Upper lobe of left lung (tissue), 4 donors: ENCODE results near the gene ABCB6.

Experiments used
- POLR2AphosphoS5 ChIP-seq, 2 donors: sonication (generic); formaldehyde crosslinking; IDR thresholded peaks; one replicate each; pipeline ENCODE4 v1.5.1; 2017; ENCODE audit warnings: antibody characterized with exemption in 2 of 2
- TF ChIP-seq, protein P1 (sequence below), 6 experiments: fragments of 450-650 bp in 4 of 6; fragments of 200-600 bp in 2 of 6; sonication (generic) in 2 of 6; IDR thresholded peaks; one replicate each; pipeline ENCODE4 v1.5.1; 2016 to 2019; ENCODE audit warnings: antibody characterized with exemption in 6 of 6

DNA sequence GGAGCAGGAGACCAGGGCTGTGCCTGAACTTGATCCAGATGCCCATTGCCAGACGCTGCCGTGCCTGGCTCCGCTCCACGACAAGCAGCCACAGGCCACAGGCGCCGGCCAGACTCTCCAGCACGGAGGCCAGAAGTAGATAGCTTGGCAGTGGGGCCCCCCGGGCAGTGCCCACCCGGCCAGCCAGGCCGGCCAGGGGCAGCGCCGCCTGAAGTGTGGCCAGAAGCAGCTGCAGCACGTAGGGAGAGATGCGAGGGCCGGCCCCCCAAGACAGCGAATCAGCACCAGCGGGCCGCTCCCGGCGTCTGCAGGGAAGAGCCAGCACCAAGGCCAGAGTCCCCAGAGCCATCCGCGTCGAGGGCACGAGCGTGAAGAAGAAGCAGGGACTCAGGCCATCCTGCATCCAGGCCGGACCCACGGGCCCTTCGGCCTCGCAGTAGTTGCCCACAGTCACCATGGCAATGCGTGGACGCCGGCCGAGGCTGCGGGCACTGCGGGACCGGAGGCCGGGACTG lies 484 bp downstream of the ABCB6 start:
- TF ChIP-seq, protein P1, sequence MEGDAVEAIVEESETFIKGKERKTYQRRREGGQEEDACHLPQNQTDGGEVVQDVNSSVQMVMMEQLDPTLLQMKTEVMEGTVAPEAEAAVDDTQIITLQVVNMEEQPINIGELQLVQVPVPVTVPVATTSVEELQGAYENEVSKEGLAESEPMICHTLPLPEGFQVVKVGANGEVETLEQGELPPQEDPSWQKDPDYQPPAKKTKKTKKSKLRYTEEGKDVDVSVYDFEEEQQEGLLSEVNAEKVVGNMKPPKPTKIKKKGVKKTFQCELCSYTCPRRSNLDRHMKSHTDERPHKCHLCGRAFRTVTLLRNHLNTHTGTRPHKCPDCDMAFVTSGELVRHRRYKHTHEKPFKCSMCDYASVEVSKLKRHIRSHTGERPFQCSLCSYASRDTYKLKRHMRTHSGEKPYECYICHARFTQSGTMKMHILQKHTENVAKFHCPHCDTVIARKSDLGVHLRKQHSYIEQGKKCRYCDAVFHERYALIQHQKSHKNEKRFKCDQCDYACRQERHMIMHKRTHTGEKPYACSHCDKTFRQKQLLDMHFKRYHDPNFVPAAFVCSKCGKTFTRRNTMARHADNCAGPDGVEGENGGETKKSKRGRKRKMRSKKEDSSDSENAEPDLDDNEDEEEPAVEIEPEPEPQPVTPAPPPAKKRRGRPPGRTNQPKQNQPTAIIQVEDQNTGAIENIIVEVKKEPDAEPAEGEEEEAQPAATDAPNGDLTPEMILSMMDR (IDR thresholded peaks at IDR 0.05): peak in 1 of 6 experiments; percentile 20
- TF ChIP-seq POLR2AphosphoS5 (IDR thresholded peaks at IDR 0.05): no peak
